NT2/D1 (cell line): Measurements from ENCODE around the gene PARP3.

Experiments
- DNase-seq: peaks from one replicate; pipeline ENCODE4 v3.0.0-alpha.2; 2011; ENCODE audit warnings: low read depth, low spot score
- H3K27me3 ChIP-seq: 2 replicates; pipeline ENCODE4 v1.6.0; 2011; ENCODE audit warnings: mild to moderate bottlenecking; ENCODE audit not compliant: insufficient read length, insufficient read depth
- H3K36me3 ChIP-seq: 2 replicates; pipeline ENCODE4 v1.6.1; 2011; ENCODE audit warnings: mild to moderate bottlenecking, low read length, mixed read lengths; ENCODE audit not compliant: insufficient read depth, insufficient read length
- H3K4me1 ChIP-seq: 2 replicates; pipeline ENCODE4 v1.5.1; 2011; ENCODE audit not compliant: insufficient read depth, insufficient read length
- H3K4me3 ChIP-seq: 2 replicates; pipeline ENCODE4 v1.5.1; 2011; ENCODE audit warnings: low read depth; ENCODE audit not compliant: insufficient read length
- H3K9ac ChIP-seq: 2 replicates; pipeline ENCODE4 v1.6.0; 2011; ENCODE audit warnings: low read depth; ENCODE audit not compliant: insufficient read length
- H3K9me3 ChIP-seq: 2 replicates; pipeline ENCODE4 v1.5.1; 2011; ENCODE audit warnings: mild to moderate bottlenecking, low read length; ENCODE audit not compliant: insufficient read depth
- SUZ12 ChIP-seq: IDR thresholded peaks from 2 replicates; pipeline ENCODE4 v1.6.1; 2011; ENCODE audit not compliant: insufficient read length, insufficient read depth; ENCODE audit errors: extremely low read depth
- YY1 ChIP-seq: IDR thresholded peaks from 2 replicates; pipeline ENCODE4 v1.6.1; 2011; ENCODE audit not compliant: insufficient read length, insufficient read depth
- ZNF274 ChIP-seq: IDR thresholded peaks from 2 replicates; pipeline ENCODE4 v1.6.1; 2011; ENCODE audit warnings: mild to moderate bottlenecking, low read depth, low read length

Gene PARP3

GRCh38 chr3:51934991-51935885, 6.9 kb upstream of the PARP3 start:
- Histone ChIP-seq H3K9me3 (no peaks in the 10 kb centered on the region), H3K36me3 (peaks cover 91% of the 10 kb centered on the region), H3K27me3 (no peaks in the 10 kb centered on the region), H3K9ac (no peak overlapping the region), H3K4me1 (no peaks in the 10 kb centered on the region), H3K4me3 (no peak overlapping the region)
- no peak for DNase-seq
- no peak for TF ChIP-seq SUZ12
- no peak for TF ChIP-seq YY1

- no peak overlapping the region for H3K4me3 ChIP-seq
- H3K4me1 ChIP-seq = no peaks in the 10 kb centered on the region
- no peak for TF ChIP-seq ZNF274
- no peak for TF ChIP-seq YY1
- TF ChIP-seq SUZ12 = no peak
- H3K27me3 ChIP-seq = no peaks in the 10 kb centered on the region
- H3K36me3 ChIP-seq = peaks cover 90% of the 10 kb centered on the region
- no peak for DNase-seq
- no peak overlapping the region for H3K9ac ChIP-seq
- no peaks in the 10 kb centered on the region for H3K9me3 ChIP-seq
Observed at GRCh38 chr3:51935886-51936755, 6.0 kb upstream of the PARP3 start.

GRCh38 chr3:51937014-51937413, 5.1 kb upstream of the PARP3 start:
- H3K36me3 ChIP-seq = peaks cover 84% of the 10 kb centered on the region
- H3K9me3 ChIP-seq = no peaks in the 10 kb centered on the region
- TF ChIP-seq YY1 = no peak
- no peak for TF ChIP-seq SUZ12
- TF ChIP-seq ZNF274 = no peak
- H3K27me3 ChIP-seq = no peaks in the 10 kb centered on the region
- H3K9ac ChIP-seq = no peak overlapping the region
- no peak overlapping the region for H3K4me3 ChIP-seq
- H3K4me1 ChIP-seq = no peaks in the 10 kb centered on the region
- no peak for DNase-seq

GRCh38 chr3:51937611-51938450, 4.3 kb upstream of the PARP3 start:
- TF ChIP-seq ZNF274 = no peak
- TF ChIP-seq YY1 = no peak
- no peak for TF ChIP-seq SUZ12
- H3K4me3 ChIP-seq = no peak overlapping the region
- no peaks in the 10 kb centered on the region for H3K27me3 ChIP-seq
- no peaks in the 10 kb centered on the region for H3K4me1 ChIP-seq
- no peak overlapping the region for H3K9ac ChIP-seq
- peaks cover 78% of the 10 kb centered on the region for H3K36me3 ChIP-seq
- no peaks in the 10 kb centered on the region for H3K9me3 ChIP-seq
- no peak for DNase-seq

GRCh38 chr3:51938780-51939425, 3.3 kb upstream of the PARP3 start:
- Histone ChIP-seq H3K9ac (no peak overlapping the region), H3K4me3 (no peak overlapping the region), H3K4me1 (no peaks in the 10 kb centered on the region), H3K36me3 (peaks cover 67% of the 10 kb centered on the region), H3K27me3 (no peaks in the 10 kb centered on the region), H3K9me3 (no peaks in the 10 kb centered on the region)
- TF ChIP-seq SUZ12 = no peak
- no peak for TF ChIP-seq YY1
- TF ChIP-seq ZNF274 = no peak
- no peak for DNase-seq

- Histone ChIP-seq H3K27me3 (peaks cover 3% of the 10 kb centered on the region), H3K9ac (peak overlapping the region; percentile 88), H3K9me3 (no peaks in the 10 kb centered on the region), H3K4me1 (no peaks in the 10 kb centered on the region), H3K4me3 (peak overlapping the region; percentile 82), H3K36me3 (peaks cover 48% of the 10 kb centered on the region)
- TF ChIP-seq ZNF274 (no peak), YY1 (no peak), SUZ12 (no peak)
- no peak for DNase-seq
Observed at GRCh38 chr3:51940648-51941462, 1.3 kb upstream of the PARP3 start.
